Effector memory CD8-positive, alpha-beta T cell (primary cell): ENCODE data around the gene FOXA3.

Experiments
- ATAC-seq: fragments of 150-1000 bp; cut with Tn5 transposase; replicated peaks from 2 replicates; pipeline ENCODE4 v1.10.0; 2021; ENCODE audit warnings: mild to moderate bottlenecking, moderate library complexity
- DNase-seq, 3 experiments: peaks; one replicate each; pipeline ENCODE4 v3.0.0; 2021
- H3K27ac Mint-ChIP-seq, 2 donors: one replicate each; pipeline ENCODE4 v1.8.0; 2022; ENCODE audit warnings: mild to moderate bottlenecking in 2 of 2, mixed read lengths in 2 of 2, moderate library complexity in 2 of 2
- H3K27me3 Mint-ChIP-seq, 2 donors: one replicate each; pipeline ENCODE4 v1.8.0; 2022; ENCODE audit warnings: mixed read lengths in 2 of 2
- H3K36me3 Mint-ChIP-seq: one replicate; pipeline ENCODE4 v1.8.0; 2022; ENCODE audit warnings: mild to moderate bottlenecking, moderate library complexity, mixed read lengths; ENCODE audit not compliant: insufficient read depth
- H3K4me1 Mint-ChIP-seq, 2 donors: one replicate each; pipeline ENCODE4 v1.8.0; 2022; ENCODE audit warnings: low read depth in 2 of 2, mixed read lengths in 2 of 2
- H3K4me3 Mint-ChIP-seq, 2 donors: one replicate each; pipeline ENCODE4 v1.8.0; 2022; ENCODE audit warnings: mild to moderate bottlenecking in 2 of 2, mixed read lengths in 2 of 2, moderate library complexity in 2 of 2
- H3K9me3 Mint-ChIP-seq, 2 donors: one replicate each; pipeline ENCODE4 v1.8.0; 2022; ENCODE audit warnings: mixed read lengths in 2 of 2

Gene FOXA3

GRCh38 chr19:45899253-45899652 lies 35.1 kb downstream of the FOXA3 start:
- no peak for ATAC-seq
- Mint-ChIP-seq H3K4me3 (no peak overlapping the region), H3K9me3 (no peaks in the 10 kb centered on the region), H3K36me3 (peaks cover 39% of the 10 kb centered on the region), H3K27me3 (no peaks in the 10 kb centered on the region), H3K4me1 (peaks cover 16% of the 10 kb centered on the region in 2 donors), H3K27ac (no peak overlapping the region)
- DNase-seq = no peak

DNA sequence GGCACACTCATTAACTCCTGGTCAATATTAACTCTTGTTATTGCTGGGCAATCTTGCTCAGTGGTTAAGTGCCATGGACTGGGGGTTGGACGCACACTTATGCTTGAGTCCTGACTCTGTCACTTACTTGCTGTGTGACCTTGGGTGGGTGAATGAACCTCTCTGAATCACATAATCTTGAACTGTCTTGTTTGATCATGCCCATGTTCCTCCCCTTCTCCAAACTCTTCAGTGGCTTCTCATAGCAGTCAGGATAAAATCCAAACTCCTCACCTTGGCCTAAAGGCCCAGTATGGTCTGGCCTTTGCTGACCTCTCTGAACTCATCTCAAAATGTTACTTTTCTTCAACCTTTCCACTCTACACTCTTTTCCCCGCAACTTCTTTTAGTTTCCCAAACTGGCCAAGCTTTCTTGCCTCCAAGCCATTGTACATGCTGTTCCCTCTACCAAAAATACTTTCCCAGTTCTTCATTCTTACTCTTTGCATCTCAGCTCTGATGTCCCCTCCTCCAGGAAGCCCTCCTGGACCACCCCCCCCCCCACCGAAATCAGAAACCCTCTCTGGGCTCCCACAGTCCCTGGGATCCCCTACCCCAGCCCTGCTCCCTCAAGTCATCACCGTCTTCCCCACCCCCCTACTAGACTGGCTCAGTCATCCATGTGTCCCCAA lies 35.9 kb downstream of the FOXA3 start:
- Mint-ChIP-seq H3K9me3 (no peaks in the 10 kb centered on the region), H3K4me1 (peaks cover 16% of the 10 kb centered on the region in 2 donors), H3K36me3 (peaks cover 39% of the 10 kb centered on the region), H3K27ac (no peak overlapping the region), H3K4me3 (peak overlapping the region; percentile 27 to 93), H3K27me3 (no peaks in the 10 kb centered on the region)
- ATAC-seq = no peak
- DNase-seq = no peak

DNA sequence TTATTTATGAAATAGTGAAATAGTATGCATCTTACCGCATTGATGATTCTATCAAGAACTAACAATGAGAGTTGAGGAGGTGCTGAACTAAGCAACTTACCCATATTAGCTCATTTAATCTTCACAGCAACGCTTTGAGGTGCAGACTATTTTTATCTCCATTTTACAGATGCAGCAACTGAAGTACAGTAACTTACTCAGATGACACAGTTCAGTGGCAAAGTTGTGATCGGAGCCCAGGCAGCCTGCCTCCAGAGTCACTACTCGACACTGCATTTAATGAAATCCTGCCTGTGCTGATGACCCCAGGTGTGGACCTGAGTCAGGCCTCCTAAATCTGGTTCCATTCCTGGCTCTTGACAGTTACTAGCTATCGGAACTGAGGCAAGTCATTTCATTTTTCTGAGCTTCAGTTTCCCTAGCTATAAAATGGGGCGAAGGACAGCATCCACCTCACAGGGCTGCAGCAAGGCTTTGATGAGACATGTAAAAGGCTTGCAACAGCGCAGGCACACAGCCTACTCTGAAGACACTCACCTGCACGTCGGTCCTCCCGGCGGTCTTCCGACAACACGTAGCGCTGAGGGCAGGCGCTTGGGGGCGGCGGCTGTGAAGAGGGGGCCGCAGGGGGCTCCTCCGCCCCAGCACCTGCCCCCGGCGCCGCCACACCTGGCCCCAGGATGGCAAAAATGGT lies 36.8 kb downstream of the FOXA3 start:
- H3K27ac Mint-ChIP-seq = no peak overlapping the region
- no peaks in the 10 kb centered on the region for H3K9me3 Mint-ChIP-seq
- H3K27me3 Mint-ChIP-seq = no peaks in the 10 kb centered on the region
- DNase-seq (no peak), ATAC-seq (no peak)
- peaks cover 36% of the 10 kb centered on the region for H3K36me3 Mint-ChIP-seq
- H3K4me1 Mint-ChIP-seq = peaks cover 16% of the 10 kb centered on the region in 2 donors
- peak overlapping the region; percentile 27 to 93 for H3K4me3 Mint-ChIP-seq

DNA sequence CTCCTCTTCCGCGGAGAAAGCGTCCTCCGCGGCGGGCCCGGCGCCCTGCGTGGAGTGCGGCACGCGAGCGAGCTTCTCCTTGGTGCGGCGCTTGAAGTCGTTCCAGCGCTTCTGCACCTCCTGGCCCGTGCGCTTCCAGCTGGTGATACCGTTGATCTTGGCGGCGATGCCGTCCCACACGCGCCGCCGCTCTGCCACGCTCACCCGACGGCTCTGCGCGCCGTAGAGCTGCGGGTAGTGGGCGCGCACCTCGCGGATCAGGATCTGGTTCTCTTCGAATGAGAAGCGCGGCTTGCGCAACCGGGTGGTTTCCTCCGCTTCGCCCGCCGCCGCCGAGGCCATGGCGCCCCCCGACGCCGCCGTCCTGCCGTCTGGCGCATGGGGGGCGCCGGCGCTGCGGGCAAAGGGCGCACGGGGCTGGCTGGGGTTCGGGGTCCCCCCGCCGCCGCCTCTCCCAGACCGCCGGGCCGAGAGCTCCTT lies 37.3 kb downstream of the FOXA3 start:
- peaks cover 34% of the 10 kb centered on the region for H3K36me3 Mint-ChIP-seq
- H3K9me3 Mint-ChIP-seq = no peaks in the 10 kb centered on the region
- DNase-seq = peak; percentile 29 to 53 (median 48)
- H3K4me1 Mint-ChIP-seq = peaks cover 16% of the 10 kb centered on the region in 2 donors
- peak; percentile 22 for ATAC-seq
- H3K4me3 Mint-ChIP-seq = peak overlapping the region; percentile 93 to 96
- H3K27ac Mint-ChIP-seq = peak overlapping the region; percentile 86 to 93
- no peaks in the 10 kb centered on the region for H3K27me3 Mint-ChIP-seq

DNA sequence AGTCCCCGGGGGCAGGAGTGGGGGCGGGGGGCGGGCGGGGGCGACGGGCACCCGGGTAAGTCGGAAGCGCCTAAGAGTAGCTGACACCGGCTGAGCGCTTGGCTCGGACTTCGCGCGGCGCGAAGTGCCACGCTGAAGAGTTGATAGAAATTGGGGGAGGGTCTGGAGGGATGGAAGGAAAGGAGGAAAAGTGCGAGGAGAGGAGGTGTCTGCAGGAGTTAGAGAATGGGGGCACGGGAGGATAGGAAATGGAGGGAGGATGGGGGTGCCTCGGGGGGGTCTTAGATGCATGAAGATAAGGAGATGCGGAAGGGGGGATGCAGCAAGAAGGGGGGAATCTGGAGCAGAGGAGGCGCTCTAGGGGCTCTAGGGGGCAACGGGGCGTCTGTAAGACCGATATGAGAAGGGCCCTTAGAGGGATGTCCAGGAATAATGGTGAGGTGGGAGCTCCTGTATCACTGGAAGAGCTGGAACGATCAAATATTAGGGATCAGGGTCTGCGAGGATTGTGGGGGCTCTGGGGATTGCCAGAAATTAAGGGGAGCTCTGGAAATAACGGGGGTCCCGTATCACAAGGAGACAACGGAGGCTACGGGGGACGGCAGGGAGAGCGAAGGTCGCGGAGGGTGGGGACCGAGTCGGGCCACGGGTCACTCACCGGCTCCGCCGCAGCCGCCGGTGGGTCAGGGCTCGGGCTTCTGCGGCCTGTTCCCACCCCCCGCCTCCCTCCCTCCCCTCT lies 38.0 kb downstream of the FOXA3 start, which contains the start of gene MYPOP:
TSS of gene MYPOP (minus strand) at position 702 of the 739 bp plus-strand sequence. CDS start 840 bp downstream, outside the sequence.
- peak within 1 kb of the TSS; percentile 93 to 96 for H3K4me3 Mint-ChIP-seq
- H3K4me1 Mint-ChIP-seq = peaks cover 16% of the 10 kb centered on the region in 2 donors
- peaks cover 34% of the 10 kb centered on the region for H3K36me3 Mint-ChIP-seq
- ATAC-seq (no peak), DNase-seq (no peak)
- peak within 1 kb of the TSS; percentile 86 to 93 for H3K27ac Mint-ChIP-seq
- no peaks in the 10 kb centered on the region for H3K9me3 Mint-ChIP-seq
- no peaks in the 10 kb centered on the region for H3K27me3 Mint-ChIP-seq

- DNase-seq (peak; percentile 98 to 100 (median 99)), ATAC-seq (peak; percentile 82)
- H3K9me3 Mint-ChIP-seq = no peaks in the 10 kb centered on the region
- no peaks in the 10 kb centered on the region for H3K27me3 Mint-ChIP-seq
- peaks cover 31% of the 10 kb centered on the region for H3K36me3 Mint-ChIP-seq
- peaks cover 16% of the 10 kb centered on the region in 2 donors for H3K4me1 Mint-ChIP-seq
- peak overlapping the region; percentile 93 to 96 for H3K4me3 Mint-ChIP-seq
- peak overlapping the region; percentile 86 to 93 for H3K27ac Mint-ChIP-seq
Observed at GRCh38 chr19:45902651-45903625, 38.8 kb downstream of the FOXA3 start.

- DNase-seq = no peak
- Mint-ChIP-seq H3K4me1 (peaks cover 14 to 16% of the 10 kb centered on the region in 2 donors), H3K27ac (no peak overlapping the region), H3K4me3 (no peak overlapping the region), H3K36me3 (peaks cover 18% of the 10 kb centered on the region), H3K27me3 (peaks cover 5 to 18% of the 10 kb centered on the region in 2 donors), H3K9me3 (no peaks in the 10 kb centered on the region)
- ATAC-seq = no peak
Observed at GRCh38 chr19:45905011-45905410, 40.9 kb downstream of the FOXA3 start.

- Mint-ChIP-seq H3K27ac (no peak overlapping the region), H3K4me1 (peaks cover 5 to 7% of the 10 kb centered on the region in 2 donors), H3K36me3 (peaks cover 17% of the 10 kb centered on the region), H3K4me3 (no peak overlapping the region), H3K27me3 (peaks cover 10 to 30% of the 10 kb centered on the region in 2 donors), H3K9me3 (no peaks in the 10 kb centered on the region)
- DNase-seq (no peak), ATAC-seq (no peak)
Observed at GRCh38 chr19:45906221-45906620, 42.1 kb downstream of the FOXA3 start.

GRCh38 chr19:45908956-45909355 lies 44.8 kb downstream of the FOXA3 start:
- no peaks in the 10 kb centered on the region for H3K4me1 Mint-ChIP-seq
- DNase-seq (no peak), ATAC-seq (no peak)
- H3K9me3 Mint-ChIP-seq = no peaks in the 10 kb centered on the region
- peaks cover 29 to 55% of the 10 kb centered on the region in 2 donors for H3K27me3 Mint-ChIP-seq
- no peak overlapping the region for H3K4me3 Mint-ChIP-seq
- no peak overlapping the region for H3K27ac Mint-ChIP-seq
- H3K36me3 Mint-ChIP-seq = peaks cover 6% of the 10 kb centered on the region

GRCh38 chr19:45911291-45911690 lies 47.2 kb downstream of the FOXA3 start:
- ATAC-seq = no peak
- H3K9me3 Mint-ChIP-seq = no peaks in the 10 kb centered on the region
- H3K27ac Mint-ChIP-seq = no peak overlapping the region
- H3K36me3 Mint-ChIP-seq = peaks cover 6% of the 10 kb centered on the region
- no peaks in the 10 kb centered on the region for H3K4me1 Mint-ChIP-seq
- peaks cover 33 to 70% of the 10 kb centered on the region in 2 donors for H3K27me3 Mint-ChIP-seq
- H3K4me3 Mint-ChIP-seq = no peak overlapping the region
- no peak for DNase-seq

DNA sequence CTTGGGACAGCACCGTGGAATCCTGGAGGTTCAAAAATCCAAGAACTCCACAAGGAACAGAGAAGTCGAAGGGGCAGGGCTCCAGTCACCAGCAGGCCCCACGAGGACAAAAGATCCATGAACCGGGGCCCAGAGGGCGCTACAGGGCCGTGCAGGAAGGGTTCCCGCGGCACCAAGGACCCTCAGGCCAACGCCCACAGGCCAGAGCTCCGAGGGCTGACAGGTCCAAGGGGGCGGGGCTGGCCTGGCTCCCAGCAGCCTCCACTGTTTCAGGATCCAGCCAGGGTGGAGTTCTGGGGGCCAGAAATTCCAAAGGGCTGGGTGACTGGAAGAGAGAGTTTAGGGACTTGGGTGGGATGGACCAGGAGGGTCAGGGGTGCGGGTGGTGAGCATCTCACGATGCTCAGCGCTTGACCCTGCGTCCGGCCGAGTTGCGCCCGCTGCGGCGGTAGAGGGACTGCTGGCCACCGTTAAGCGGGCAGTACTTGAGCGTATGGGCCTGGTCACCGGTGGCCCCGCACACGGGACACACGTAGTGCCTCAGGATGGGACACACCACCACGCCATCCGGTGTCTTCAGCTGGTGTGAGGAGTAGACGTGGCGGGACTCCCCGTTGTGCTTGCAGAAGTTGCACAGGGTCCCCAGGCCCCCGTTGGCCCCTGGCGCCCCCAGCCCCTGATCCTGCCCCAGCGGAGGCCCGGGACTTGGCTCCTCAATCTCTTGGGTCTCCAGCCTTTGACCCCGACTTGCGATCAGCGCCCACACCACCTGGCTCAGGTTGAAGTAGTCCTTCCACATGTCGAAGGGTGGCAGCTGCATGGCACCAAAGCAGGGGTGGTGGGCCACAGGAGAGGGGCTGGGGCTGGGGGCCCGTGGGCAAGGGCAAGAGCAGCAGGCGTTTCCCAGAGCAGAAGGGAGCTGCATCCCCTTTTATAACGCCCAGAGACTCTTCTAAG lies 50.0 kb downstream of the FOXA3 start, which contains the start of gene NANOS2:
TSS of gene NANOS2 (minus strand) at position 905 of the 957 bp plus-strand sequence. CDS start at position 820, 85 bp downstream.
- no peak within 1 kb of the TSS for H3K27ac Mint-ChIP-seq
- peaks cover 6% of the 10 kb centered on the region for H3K36me3 Mint-ChIP-seq
- H3K27me3 Mint-ChIP-seq = peaks cover 42 to 77% of the 10 kb centered on the region in 2 donors
- no peaks in the 10 kb centered on the region for H3K4me1 Mint-ChIP-seq
- H3K4me3 Mint-ChIP-seq = no peak within 1 kb of the TSS
- H3K9me3 Mint-ChIP-seq = no peaks in the 10 kb centered on the region
- DNase-seq = no peak
- no peak for ATAC-seq
